Measurements from ENCODE around the gene ESRRB.

ESRRB gene

GRCh38 chr14:76550534-76550933 lies 174.6 kb downstream of the ESRRB start:
- TF ChIP-seq CTCF (IDR thresholded peaks at IDR 0.05; ENCODE audit: low read depth, low read length): no peak
- peak in 1 of 2 donors; percentile 6 for DNase-seq (ENCODE audit: low read depth in 2 of 2)
- H3K4me3 ChIP-seq (replicated peaks in 1 of 2; ENCODE audit: low read depth in 2 of 2, low read length in 2 of 2): no peak overlapping the region

- no peak overlapping the region for H3K4me3 ChIP-seq (replicated peaks in 1 of 2; ENCODE audit: low read depth in 2 of 2, low read length in 2 of 2)
- no peak for DNase-seq (ENCODE audit: low read depth in 2 of 2)
- no peak for TF ChIP-seq CTCF (IDR thresholded peaks at IDR 0.05; ENCODE audit: low read depth, low read length)
These were observed 175.2 kb downstream of the ESRRB start for GRCh38 chr14:76551116-76551515.

Measured in cardiac fibroblast (primary cell).